Uterus (tissue), 2 donors: ENCODE measurements around the gene NEK5.

Experiments used
- POLR2A ChIP-seq, 2 donors: fragments of 450-650 bp; IDR thresholded peaks; one replicate each; pipeline ENCODE4 v1.6.1; 2016; ENCODE audit warnings: antibody characterized with exemption in 2 of 2, mild to moderate bottlenecking in 1 of 2, moderate library complexity in 1 of 2
- TF ChIP-seq, protein P1 (sequence below), 4 experiments: fragments of 200-600 bp in 2 of 4; fragments of 450-650 bp in 2 of 4; sonication (generic) in 2 of 4; IDR thresholded peaks; one replicate each; pipeline ENCODE4 v1.5.1; 2016 to 2019; ENCODE audit warnings: antibody characterized with exemption in 4 of 4, mild to moderate bottlenecking in 2 of 4, moderate library complexity in 1 of 4

DNA sequence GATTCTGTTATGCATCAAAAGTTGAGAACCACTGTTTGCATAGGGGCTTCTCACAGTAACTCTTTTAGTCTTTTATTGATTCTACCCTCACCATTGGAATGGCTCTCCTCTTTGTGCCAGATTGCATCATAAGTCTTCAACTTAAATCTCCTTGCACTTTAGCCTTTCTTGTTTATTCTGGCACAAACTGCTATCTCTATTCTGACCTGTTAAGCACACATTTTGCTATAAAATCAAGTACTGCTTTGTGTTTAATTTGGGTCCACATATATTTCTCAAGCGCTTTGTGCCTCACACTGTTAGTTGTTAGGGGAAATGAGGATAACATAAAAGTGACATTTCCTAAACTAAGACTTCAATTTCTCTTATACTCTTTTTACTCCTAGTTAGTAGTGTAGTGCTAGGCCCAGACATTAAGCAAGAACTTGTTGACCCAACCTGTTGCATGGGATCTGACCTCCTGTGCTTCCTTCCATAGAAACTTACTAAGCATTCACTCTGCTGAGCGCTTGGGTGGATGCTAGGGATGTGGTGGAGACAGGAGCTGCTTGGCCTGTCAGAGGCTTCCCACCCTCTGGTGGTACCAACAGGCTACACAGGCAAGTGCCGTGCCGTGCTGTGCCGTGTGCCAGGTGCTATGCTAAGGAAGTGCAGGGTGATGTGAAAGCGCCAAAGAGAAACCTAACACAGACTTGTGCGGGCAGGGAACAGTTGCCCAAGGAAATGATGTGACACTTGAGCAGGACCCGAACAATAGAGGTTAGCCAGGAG is 103.2 kb downstream of the NEK5 start:
- TF ChIP-seq, protein P1, sequence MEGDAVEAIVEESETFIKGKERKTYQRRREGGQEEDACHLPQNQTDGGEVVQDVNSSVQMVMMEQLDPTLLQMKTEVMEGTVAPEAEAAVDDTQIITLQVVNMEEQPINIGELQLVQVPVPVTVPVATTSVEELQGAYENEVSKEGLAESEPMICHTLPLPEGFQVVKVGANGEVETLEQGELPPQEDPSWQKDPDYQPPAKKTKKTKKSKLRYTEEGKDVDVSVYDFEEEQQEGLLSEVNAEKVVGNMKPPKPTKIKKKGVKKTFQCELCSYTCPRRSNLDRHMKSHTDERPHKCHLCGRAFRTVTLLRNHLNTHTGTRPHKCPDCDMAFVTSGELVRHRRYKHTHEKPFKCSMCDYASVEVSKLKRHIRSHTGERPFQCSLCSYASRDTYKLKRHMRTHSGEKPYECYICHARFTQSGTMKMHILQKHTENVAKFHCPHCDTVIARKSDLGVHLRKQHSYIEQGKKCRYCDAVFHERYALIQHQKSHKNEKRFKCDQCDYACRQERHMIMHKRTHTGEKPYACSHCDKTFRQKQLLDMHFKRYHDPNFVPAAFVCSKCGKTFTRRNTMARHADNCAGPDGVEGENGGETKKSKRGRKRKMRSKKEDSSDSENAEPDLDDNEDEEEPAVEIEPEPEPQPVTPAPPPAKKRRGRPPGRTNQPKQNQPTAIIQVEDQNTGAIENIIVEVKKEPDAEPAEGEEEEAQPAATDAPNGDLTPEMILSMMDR (IDR thresholded peaks at IDR 0.05), result no peak
- no peak for TF ChIP-seq POLR2A (IDR thresholded peaks at IDR 0.05)
